Stomach (tissue), 4 donors: ENCODE results near the gene TBC1D8.
A peak's percentile ranks its signal among the peaks of the same experiment; 100 is the strongest.

ENCODE experiments used
- EP300 ChIP-seq: sonication (generic); formaldehyde crosslinking; IDR thresholded peaks from one replicate; pipeline ENCODE4 v1.6.1; 2017; ENCODE audit warnings: antibody characterized with exemption
- POLR2A ChIP-seq, 4 donors: fragments of 450-650 bp; IDR thresholded peaks; one replicate each; pipeline ENCODE4 v1.6.1; 2016; ENCODE audit warnings: antibody characterized with exemption in 4 of 4, control low read depth in 2 of 4, mild to moderate bottlenecking in 1 of 4, moderate library complexity in 1 of 4
- TF ChIP-seq, protein P1 (sequence below), 7 experiments: fragments of 450-650 bp in 4 of 7; fragments of 200-600 bp in 3 of 7; sonication (generic) in 3 of 7; IDR thresholded peaks; one replicate each; pipeline ENCODE4 v1.5.1; 2016 to 2019; ENCODE audit warnings: antibody characterized with exemption in 7 of 7, control low read depth in 2 of 7, mild to moderate bottlenecking in 1 of 7

DNA sequence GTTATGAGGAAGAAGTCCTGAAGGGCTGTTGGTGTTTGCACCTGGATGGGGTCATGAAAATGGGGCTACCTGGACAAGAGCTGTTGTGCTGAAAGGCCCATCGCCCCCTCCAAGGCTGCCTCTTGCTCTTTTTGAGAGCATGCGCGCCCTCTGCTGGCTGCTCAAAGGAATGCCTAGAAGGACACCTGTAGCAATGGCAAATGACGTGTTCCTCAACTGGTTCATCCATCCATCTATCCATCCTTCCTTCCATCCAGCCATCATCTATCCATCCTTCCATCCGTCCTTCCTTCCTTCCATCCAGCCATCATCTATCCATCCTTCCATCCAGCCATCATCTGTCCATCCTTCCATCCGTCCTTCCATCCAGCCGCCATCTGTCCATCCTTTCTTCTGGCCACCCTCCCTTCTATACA, 166.3 kb downstream of the TBC1D8 start:
- TF ChIP-seq, protein P1, sequence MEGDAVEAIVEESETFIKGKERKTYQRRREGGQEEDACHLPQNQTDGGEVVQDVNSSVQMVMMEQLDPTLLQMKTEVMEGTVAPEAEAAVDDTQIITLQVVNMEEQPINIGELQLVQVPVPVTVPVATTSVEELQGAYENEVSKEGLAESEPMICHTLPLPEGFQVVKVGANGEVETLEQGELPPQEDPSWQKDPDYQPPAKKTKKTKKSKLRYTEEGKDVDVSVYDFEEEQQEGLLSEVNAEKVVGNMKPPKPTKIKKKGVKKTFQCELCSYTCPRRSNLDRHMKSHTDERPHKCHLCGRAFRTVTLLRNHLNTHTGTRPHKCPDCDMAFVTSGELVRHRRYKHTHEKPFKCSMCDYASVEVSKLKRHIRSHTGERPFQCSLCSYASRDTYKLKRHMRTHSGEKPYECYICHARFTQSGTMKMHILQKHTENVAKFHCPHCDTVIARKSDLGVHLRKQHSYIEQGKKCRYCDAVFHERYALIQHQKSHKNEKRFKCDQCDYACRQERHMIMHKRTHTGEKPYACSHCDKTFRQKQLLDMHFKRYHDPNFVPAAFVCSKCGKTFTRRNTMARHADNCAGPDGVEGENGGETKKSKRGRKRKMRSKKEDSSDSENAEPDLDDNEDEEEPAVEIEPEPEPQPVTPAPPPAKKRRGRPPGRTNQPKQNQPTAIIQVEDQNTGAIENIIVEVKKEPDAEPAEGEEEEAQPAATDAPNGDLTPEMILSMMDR (IDR thresholded peaks at IDR 0.05) = peak in 6 of 7 experiments; percentile 72 to 95 (median 86)
- TF ChIP-seq EP300 (no peak), POLR2A (IDR thresholded peaks at IDR 0.05) (peak in 1 of 4 donors; percentile 10)
